GM23248 (cell line): ENCODE results near the gene DNAJC25.

Source experiments
- EZH2 ChIP-seq: fragments of 200-600 bp; sonication (generic); IDR thresholded peaks from 2 replicates; pipeline ENCODE4 v1.6.1; 2018; ENCODE audit warnings: antibody characterized with exemption, mild to moderate bottlenecking; ENCODE audit not compliant: insufficient read depth, poor library complexity, severe bottlenecking
- EZH2phosphoT487 ChIP-seq: fragments of 200-600 bp; sonication (generic); IDR thresholded peaks from 2 replicates; pipeline ENCODE4 v1.6.1; 2018; ENCODE audit warnings: antibody characterized with exemption, moderate library complexity, mild to moderate bottlenecking, low read depth; ENCODE audit not compliant: insufficient read depth

- TF ChIP-seq EZH2 (no peak), EZH2phosphoT487 (no peak)
Measured at GRCh38 chr9:111631214-111631971, at the start of gene DNAJC25.
